IPS-NIHi11 (cell line): ENCODE measurements around the gene RER1.

ENCODE experiments used
- DNase-seq: peaks from one replicate; pipeline ENCODE4 v3.0.0; 2012; ENCODE audit warnings: mixed read lengths, low spot score

Gene RER1

GRCh38 chr1:2446861-2447260, 55.2 kb downstream of the RER1 start:
- DNase-seq = no peak

- no peak for DNase-seq
These were observed 55.8 kb downstream of the RER1 start for GRCh38 chr1:2447276-2448097.

- no peak for DNase-seq
These were observed 56.4 kb downstream of the RER1 start for GRCh38 chr1:2448098-2448445.

- DNase-seq = no peak
These were observed 58.2 kb downstream of the RER1 start for GRCh38 chr1:2449636-2450454.

- DNase-seq = no peak
These were observed 60.1 kb downstream of the RER1 start for GRCh38 chr1:2451741-2452140.

- no peak for DNase-seq
These were observed 60.7 kb downstream of the RER1 start for GRCh38 chr1:2452201-2452931.

GRCh38 chr1:2452932-2453315, 61.3 kb downstream of the RER1 start:
- DNase-seq = no peak

- no peak for DNase-seq
These were observed 62.6 kb downstream of the RER1 start for GRCh38 chr1:2454227-2454626.
